ENCODE results near the gene SPACA4.
A peak's percentile ranks its signal among the peaks of the same experiment; 100 is the strongest.

Gene SPACA4

DNA sequence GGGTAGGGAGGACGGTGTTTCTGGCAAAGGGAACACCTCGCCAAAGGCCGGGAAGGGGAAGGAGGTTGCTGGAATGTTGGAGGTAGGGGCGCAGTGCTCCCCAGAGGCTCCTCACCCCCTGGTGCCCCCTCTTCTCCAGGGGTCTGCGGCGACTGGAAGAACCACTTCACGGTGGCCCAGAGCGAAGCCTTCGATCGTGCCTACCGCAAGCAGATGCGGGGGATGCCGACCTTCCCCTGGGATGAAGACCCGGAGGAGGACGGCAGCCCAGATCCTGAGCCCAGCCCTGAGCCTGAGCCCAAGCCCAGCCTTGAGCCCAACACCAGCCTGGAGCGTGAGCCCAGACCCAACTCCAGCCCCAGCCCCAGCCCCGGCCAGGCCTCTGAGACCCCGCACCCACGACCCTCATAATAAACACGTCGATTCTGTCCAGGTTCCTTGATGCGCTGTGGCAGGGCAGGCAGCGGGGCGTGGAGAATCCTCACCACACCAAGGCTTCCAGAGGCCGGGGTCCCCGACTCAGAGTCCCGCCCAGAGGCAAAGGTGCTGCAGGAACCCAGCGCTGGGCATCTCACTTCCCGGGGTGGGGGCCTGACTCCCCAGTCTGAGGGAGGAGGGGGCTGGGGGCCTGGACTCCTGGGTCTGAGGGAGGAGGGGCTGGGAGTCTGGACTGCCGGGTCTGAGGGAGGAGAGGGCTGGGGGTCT, 7.4 kb upstream of the SPACA4 start:
- no peak for DNase-seq

DNA sequence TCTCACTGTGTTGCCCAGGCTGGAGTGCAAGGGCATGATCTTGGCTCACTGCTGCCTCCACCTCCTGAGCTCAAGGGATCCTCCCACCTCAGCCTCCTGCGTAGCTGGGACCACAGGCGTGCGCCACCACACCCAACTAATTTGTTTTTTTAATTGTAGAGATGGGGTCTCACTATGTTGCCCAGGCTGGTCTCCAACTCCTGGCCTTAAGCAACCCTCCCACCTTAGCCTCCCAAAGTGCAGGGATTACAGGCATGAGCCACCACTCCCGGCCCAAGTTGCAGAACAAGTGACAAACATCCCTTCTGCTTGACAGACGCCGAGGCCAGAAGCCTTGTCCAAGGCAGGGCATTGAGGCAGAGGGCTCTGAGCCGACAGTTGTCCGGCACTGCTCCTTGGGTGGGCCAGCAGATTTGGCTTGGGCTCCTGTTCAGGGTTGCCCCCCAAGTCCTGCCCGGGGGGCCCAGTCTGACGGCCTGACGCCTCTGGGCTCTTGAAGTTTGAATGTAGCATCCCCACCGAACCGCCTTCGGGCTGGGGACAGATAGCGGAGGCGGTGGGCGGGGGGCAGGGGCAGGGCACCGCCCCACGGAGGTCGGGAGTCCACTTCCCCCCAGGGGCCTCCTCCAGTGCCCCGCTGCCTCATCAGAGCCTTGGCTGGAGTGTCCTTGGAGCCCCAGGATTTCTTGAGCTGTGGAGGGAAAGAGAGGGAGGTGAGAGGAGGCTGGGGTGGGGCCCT, 5.7 kb upstream of the SPACA4 start:
- DNase-seq = no peak

DNA sequence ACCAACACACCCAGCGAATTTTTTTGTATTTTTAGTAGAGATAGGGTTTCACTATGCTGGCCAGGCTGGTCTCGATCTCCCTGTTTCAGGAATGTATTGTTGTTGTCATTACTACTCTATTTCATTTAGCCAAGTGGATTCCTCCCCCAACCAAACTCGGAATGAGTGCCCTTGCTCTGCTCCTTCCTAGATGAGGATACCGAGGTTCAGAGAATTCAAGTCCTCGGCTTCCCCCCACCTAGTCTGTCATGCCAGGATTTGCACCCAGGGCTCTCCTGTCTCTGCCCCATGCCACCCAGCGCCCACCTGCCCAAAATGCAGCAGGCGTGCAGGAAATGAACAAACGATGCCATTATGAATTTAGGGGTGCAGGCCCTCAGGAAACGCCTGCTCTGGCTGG, 3.5 kb upstream of the SPACA4 start:
- DNase-seq = no peak

DNA sequence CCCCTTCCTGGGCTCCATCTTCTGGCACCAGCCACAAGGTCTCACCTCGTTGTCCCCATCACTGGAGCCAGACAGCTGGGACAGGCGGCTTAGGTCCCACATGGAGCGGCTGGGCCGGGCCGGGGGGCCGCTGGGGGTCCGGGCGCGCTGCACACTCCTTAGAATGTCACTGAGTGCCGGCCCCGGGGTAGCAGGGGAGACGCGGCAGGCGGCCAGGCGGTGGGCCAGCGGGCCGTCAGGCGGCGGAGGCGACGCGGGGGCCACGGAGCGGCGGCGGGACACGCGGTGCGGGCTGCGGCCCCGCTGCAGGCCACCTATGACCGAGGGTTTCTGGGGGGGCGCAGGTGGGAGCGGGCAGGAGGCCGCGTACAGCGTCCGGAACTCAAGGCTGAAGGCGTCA, 3.1 kb upstream of the SPACA4 start:
- DNase-seq = no peak

DNA sequence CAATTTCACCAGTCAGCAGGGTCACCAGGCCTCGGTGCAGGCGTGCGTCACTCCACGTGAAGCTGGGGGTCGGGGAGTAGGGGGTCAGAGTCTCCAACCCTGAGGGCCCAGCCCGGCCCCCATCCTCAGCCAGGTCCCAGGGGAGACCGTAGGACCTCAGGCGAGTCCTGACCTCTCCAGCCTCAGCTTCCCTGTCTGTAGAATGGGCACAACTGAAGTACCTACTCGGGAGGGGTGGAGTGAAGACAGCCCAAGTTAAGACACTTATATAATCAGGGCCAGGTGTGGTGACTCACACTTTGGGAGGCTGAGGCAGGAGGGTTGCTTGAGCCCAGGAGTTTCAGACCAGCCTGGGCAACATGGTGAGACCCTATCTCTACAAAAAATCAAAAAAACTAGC, 2.7 kb upstream of the SPACA4 start:
- no peak for DNase-seq

DNA sequence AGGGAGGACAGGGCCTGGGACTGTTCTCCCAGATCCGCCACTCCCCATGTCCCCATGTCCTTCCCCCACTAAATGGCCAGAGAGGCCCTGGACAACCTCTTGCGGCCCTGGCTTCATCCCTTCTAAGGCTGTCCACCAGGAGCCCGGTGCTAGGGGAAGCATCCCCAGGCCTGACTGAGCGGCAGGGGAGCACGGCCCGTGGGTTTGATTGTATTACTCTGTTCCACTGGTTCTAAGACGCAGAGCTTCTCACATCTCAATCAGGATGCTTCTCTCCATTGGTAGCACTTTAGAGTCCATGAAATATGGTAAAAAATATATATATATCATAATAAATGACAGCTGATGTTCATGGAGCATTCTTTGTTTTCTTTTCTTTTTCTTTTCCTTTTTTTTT, 815 bp downstream of the SPACA4 start:
- no peak for DNase-seq

DNA sequence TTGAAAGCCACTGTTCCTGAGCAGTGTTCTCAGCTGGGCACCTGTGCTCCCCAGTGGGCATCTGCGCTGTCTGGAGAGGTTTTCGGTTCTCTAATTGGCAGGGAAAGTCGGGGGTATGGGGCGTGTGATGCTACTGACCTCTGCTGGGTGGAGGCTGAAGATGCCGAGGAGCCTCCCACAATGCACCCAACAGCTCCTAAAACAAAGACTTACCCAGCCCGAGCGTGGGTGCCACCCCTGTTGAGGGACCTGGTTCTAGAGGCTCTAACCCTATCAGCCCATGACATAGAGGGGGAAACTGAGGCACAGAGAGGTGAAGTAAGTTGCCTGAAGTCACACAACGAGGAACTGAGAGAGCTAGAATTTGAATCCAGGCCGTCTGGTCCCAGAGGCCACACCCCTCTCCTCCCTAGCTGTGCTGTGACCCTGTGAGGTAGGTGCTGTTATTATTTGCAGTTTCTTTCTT, 2.3 kb downstream of the SPACA4 start:
- no peak for DNase-seq

DNA sequence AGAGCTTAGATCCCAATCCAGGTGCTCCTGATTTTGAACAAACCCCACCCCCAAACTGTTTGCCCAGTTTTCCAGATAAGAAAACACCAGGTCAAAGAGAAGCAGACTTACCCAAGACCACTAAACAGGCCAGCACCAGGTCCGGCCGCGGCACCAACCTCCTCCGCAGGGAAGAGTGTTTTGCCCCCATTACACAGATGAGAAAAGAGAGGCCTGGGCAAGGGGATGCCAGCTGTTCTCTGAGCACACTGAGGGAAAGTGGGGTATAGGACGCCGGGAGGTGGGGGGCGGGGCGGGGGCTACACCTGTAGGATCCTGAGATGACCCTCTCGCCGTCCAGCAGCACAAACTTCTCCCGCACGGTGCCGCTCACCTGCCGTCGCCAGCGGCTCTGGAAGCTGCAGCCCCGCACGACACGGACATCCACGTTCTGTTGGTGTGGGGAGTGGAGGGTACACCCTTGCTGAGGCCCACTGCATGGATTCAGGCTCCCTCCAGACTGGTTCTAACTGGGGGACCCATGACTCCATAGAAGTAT, 3.1 kb downstream of the SPACA4 start:
- DNase-seq = no peak

DNA sequence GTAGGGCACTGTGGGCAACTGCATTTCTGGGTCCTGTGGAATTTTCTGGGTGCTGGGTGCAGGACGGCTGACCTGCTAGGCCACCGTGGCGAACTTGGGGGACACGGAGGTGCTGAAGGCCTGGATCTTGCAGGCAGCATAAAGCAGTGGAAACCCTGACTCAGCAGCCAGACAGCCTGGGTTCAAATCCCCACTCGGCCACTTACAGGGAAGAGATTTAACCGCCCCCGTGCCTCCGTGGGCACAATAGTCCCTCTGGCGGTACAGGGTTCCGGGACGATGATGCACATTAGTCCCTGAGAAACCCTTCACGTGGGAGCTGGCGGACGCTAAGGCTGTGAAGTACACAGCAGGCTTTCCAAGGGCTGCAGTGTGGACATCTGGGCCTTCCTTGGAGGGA, 5.3 kb downstream of the SPACA4 start:
- no peak for DNase-seq

DNA sequence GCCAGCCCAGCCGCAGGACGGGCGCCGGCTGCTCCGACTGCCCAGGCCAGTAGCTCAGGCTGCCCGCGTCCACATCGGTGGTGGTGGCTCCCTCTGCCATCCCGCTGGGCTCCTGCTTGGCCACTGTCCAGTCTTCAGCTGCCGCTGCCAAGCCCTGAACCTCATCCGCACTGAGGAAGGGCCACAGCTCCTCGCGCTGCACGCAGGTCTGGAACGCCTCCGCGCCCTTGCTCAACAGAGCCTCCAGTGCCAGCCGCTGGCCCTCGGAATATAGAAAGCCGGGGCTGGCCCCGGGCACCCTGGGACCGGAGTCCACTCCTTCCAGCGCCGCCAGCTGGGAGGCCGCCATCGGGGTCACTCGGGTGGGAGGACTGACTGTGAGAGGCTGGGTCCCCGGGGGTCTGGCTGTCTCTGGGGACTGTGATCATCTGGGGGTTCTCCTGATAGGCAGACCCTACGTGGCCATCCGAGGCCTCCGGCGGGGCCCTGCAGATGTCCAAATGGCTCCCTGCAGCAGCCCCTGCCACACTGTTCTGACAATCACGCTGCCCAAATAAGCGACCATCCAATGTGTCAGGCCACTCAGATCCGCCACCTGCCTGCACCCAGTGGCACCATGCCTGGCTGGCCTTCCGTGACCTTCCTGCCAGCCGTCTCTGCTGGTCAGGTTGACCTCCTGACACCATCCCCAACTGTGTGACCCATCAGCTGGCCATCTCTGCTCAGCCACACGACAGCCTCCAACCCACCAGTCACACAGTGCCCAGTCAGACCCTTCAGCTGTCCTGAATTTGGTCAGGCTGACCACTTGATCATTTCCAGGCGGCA, 6.7 kb downstream of the SPACA4 start:
- no peak for DNase-seq

DNA sequence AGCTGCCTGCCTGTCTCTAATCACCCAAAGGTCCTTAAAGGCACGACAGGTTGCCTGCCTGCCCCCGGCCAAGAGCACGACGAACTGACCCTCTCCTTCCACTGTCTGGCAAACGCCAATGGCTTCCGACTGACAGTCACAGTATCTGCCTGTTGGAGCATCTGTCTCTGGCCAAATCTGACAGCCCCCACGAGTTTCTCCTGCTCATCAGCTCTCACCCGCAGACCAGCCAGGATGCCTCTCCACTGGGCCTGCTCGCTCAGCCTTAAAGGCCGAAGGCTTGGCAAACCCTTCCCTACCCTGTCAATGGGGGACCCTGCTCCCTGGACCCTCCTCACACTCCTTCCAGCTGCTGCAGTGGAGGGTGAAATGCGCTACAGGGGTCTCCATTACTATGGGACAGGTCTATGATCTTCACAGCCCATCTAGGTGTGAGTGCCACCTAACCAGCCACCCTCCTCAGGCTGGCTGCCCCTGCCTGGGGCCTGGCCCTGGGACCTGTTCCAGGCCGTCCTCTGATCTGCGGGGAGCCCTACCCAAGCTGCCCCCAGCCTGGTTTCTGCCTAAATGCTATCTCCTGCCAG, 7.4 kb downstream of the SPACA4 start:
- DNase-seq = no peak

DNA sequence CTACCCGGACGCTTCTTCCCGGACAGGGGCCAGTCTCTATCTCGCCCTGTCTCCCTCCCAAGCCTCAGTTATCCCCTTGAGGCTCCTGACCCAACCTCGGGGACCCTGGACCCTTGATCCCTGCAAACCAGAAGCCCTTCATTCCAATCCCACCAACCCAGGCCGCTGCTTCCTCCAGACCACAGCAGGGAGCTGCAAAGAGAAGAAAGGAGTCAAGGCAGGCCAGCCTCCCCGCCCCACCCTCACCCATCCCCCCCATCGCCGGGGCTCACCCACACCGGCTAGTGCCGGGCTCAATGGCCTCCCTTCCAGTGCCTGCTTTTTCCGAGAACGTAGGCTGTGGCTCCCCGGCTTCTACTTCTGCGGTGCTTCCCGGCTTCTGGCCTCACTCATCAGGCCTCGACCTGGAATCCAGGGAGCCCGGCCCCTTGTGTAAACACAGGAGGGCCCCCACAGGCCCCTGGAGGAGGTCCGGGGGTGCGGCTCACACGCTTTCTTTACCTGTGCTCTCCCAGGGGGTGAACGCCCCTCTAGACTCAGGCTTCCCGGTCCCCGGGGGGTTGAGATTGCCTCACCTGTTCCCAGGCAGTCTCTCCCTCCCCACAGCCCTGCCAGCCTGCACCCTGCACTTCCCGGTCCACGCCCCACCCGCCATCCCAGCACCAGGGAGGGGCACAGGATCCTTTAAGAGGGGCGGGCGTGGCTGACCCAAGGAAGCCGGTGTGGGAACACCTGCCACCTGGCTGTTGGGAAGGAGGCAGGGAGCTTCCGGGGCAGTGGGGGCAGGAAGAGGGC, 8.1 kb downstream of the SPACA4 start, which contains the start of gene FAM83E:
FAM83E (minus strand) TSS at position 641 of the 795 bp plus-strand sequence. CDS start 1,704 bp downstream, outside the sequence.
- DNase-seq = peak; percentile 93

DNA sequence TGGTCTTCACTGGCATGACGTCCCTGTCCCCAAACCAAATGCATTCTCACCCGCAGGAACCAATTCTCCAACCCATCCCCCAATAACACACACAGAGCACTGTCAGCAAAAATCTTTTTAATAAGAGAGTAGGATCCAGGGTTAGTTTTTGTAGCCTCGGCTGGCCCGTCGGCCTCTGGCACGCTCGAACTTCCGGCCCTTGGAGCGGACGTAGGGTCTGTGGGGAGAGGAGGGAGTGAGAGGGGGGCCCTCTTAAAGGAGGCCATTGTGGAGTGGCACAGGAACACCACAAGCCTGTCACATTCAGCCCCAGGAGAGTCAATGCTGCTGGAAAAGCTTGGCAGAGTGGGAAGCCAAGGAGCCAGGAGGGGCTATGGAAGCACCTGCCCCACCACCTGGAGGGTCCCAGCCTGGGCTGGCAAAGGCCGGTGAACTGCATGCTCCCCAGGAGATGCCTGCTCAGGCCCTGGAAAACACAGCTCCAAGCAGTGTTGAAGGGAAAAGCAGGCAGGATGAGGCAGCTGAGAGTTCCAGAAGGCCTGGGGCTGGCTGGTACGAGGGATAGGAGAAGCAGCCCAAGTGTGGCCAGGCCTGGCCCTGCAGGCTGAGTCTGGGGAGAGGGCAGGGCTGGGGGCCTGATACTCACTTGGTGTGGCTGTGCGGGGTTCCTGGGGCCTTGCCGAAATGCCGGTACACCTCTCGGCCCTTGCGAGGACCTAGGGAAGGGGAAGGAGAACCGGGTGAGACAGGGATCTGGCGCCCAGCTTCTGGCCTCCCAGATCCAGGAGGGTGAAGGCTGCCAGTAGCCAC, 8.9 kb downstream of the SPACA4 start:
- DNase-seq = no peak

DNA sequence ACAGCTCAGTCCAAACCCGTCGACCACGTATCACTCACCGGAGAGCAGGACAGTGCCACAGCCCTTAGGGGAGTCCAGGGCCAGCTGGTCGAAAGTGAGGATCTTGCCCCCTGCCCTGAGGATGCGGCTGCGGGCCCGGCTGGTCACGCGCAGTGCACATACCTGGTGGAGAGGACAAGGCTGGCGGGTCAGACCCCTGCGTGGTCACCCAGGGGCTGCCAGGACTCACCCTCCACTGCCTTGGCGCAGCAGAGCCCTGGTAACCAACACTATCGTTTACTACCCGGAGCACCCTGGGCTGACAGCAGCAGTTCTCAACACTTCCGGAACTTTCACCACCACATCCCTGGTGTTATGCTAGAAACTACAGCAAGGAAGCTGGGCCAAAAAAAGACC, 9.5 kb downstream of the SPACA4 start:
- no peak for DNase-seq

DNA sequence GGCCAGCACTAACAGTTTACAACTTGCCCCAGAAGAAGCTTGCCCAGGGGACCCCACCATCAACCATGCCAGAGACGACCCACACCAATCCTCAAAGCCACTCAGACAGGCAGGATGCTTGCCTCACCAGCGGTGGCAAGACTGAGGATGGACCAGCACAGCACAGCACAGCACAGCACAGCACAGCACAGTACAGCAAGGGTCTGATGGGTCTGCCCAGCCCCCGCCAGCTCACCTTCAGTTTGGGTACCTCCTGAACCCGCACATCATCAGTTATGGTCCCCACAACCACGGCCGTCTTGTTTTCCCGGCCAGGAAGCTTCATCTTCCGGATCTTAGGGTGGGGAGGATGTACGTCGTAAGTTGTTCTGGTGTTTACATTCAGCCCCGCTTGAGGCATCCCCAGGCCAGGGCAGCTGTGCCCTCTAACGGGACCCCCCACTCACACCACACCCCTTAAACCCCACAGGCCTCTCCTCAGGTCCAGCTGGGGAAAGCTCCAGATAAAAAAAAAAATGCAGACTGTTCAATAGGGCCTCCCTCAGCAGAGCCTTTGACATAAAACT, 10.0 kb downstream of the SPACA4 start:
- DNase-seq = no peak

DNA sequence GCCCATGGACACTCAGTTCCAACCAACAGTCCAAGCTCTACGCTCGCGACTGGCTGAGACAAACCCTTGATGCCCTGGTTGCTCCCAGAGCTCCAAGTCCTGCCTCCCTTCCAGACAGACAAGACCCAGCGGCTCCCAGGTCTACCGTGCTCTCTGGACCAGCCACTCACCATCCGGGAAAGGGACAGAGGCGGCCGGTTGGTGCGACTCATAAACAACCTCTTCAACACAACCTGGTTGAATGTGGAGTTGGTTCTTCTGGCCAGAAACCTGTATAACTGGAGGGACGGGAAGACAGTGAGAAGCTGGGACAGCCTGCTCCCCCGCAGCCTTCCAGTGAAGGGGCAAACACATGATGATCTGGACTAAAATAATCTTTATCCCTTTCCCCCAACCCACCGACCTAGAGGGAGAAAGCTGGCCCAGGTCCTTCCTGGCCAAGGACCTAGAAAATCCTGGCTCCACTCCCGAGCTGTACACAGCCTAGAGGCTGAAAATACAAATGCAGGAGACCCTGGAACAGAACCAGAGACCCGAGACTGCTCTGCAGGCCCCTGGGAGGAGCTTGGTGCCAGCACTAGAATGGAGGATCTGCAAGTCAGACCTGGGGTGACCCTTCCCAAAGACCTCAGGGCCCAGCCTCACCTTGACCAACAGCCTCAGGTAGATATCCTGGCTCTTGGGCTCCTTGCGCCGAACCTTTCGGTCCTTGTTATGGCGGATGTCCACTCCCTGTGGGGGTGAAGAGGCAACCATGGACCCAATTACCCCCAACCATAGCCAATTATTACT, 10.8 kb downstream of the SPACA4 start:
- DNase-seq = no peak

DNA sequence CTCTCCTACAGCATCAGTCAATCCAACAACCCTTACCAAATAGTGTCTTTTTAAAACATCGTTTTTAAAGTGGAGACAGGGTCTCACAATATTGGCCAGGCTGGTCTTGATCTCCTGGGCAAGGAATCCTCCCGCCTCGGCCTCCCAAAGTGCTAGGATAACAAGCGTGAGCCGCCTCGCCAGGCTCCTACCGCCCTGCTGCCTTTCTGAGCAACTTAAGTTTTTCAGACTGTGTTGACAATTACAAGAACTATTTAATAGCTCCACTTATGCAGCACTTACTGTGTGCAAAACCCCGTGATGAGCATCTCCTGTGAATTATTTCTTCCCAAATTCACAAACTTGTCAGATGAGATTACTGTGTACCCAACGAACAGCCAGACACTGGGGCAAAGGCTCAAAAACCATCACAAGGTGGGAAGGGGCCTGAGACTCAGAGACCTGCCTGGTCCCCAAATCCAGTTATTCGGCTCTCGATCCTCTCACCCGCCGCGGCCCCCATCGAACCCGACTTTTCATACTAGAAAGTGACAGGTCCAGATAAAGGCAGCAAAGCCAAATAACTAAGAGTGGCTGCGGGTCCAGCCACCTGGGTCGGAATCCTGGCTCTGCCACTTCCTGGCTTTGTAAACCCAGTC, 11.9 kb downstream of the SPACA4 start:
- no peak for DNase-seq

DNA sequence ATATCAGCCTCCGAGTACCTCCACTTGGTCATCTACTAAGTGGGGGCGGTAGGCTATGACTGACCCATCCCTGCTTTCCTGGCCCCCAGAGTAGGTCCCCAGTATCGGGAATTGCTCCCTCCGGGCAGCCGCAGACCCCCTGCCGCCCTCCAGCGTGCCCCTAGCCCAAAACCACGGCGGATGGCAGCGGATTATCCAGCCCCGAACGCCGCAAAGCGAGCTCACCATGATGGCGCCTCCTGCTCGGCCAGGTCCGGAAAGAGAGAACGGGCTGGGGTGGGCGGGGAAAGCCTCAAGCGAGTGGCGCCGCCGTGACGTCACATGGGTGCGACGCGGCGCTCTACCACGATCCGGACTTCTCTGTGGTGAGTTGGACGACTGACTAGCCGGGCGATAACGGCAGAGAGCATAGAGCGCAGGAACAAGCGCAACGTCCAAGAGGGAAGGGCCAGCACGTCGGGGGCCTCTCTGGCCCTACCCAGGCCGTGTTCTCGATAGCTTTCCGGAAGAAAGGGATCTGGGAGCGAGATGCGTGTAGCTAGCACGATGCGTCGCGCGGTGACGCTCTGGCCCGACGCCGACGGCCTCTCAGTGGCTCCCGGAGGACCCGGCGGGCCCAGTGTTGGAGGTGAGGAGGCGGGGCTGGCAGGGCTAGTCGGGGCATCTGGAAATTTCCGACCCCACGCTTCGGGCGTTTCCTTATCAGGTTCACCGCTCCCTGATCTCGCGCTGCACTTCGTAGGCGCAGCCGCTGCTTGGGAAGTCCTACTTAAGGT, 12.6 kb downstream of the SPACA4 start, which contains the start of the genes RPL18 and SPHK2:
RPL18 (minus strand) TSS at position 263 of the 776 bp plus-strand sequence; CDS start at position 228, 35 bp downstream.
SPHK2 (plus strand) TSS at position 591 of the 776 bp plus-strand sequence. CDS start 1,009 bp downstream, outside the sequence.
- DNase-seq = peak; percentile 96

Data from NCI-H510A (cell line).